Fibroblast of pulmonary artery (primary cell): ENCODE measurements around the gene KRT9.

ENCODE experiments used
- DNase-seq: peaks from one replicate; pipeline ENCODE4 v3.0.0-alpha.2; 2010; ENCODE audit warnings: low read depth
- H3K4me3 ChIP-seq: replicated peaks from 2 replicates; pipeline ENCODE4 v1.5.1; 2011; ENCODE audit warnings: low read depth, mild to moderate bottlenecking, control low read depth, low read length, moderate library complexity
- CTCF ChIP-seq: IDR thresholded peaks from 2 replicates; pipeline ENCODE4 v1.5.1; 2011; ENCODE audit warnings: mild to moderate bottlenecking, control low read depth, low read length, inconsistent platforms; ENCODE audit errors: missing control alignments

Gene KRT9

GRCh38 chr17:41531993-41532392 is 39.9 kb downstream of the KRT9 start:
- DNase-seq, result no peak
- H3K4me3 ChIP-seq, result no peak overlapping the region
- no peak for TF ChIP-seq CTCF

GRCh38 chr17:41530062-41531048 is 41.5 kb downstream of the KRT9 start:
- no peak overlapping the region for H3K4me3 ChIP-seq
- peak; percentile 85 for DNase-seq
- no peak for TF ChIP-seq CTCF

GRCh38 chr17:41529491-41529915 is 42.4 kb downstream of the KRT9 start:
- no peak for DNase-seq
- TF ChIP-seq CTCF, result no peak
- H3K4me3 ChIP-seq, result no peak overlapping the region

- no peak overlapping the region for H3K4me3 ChIP-seq
- no peak for TF ChIP-seq CTCF
- DNase-seq, result no peak
Measured at GRCh38 chr17:41528959-41529353, 42.9 kb downstream of the KRT9 start.

GRCh38 chr17:41527063-41528023 is 44.5 kb downstream of the KRT9 start:
- peak overlapping the region; percentile 34 for H3K4me3 ChIP-seq
- no peak for TF ChIP-seq CTCF

GRCh38 chr17:41524261-41524660 is 47.6 kb downstream of the KRT9 start:
- DNase-seq, result no peak
- no peak for TF ChIP-seq CTCF
- no peak overlapping the region for H3K4me3 ChIP-seq

More at GRCh38 chr17:41527063-41528023, 44.5 kb downstream of the KRT9 start:
- DNase-seq, result no peak
